CD4-positive, CD25-positive, alpha-beta regulatory T cell (primary cell): ENCODE measurements around the gene LRRC14B. TPM values are rescaled to one million over a fixed set of nuclear protein-coding genes. Genes with fewer than 3 reads are reported as not detected.
A peak's percentile ranks its signal among the peaks of the same experiment; 100 is the strongest.

Source experiments
- ATAC-seq, 2 donors: fragments of 150-1000 bp; cut with Tn5 transposase; one replicate each; pipeline ENCODE4 v1.10.0; 2021; ENCODE audit warnings: low read depth in 2 of 2, moderate number of reproducible peaks in 2 of 2, moderate library complexity in 1 of 2
- DNase-seq, 3 donors: peaks; one replicate each; pipeline versions ENCODE4 v3.0.0 to v3.0.0-alpha.2; 2012 to 2022; ENCODE audit warnings: mixed read lengths in 1 of 3
- H3K27ac ChIP-seq: one replicate; pipeline ENCODE4 v1.7.0; 2013; ENCODE audit warnings: mild to moderate bottlenecking, low read length; ENCODE audit not compliant: insufficient read depth, poor library complexity, severe bottlenecking
- H3K27me3 ChIP-seq: one replicate; pipeline ENCODE4 v1.7.0; 2013; ENCODE audit warnings: low read length; ENCODE audit not compliant: control insufficient read depth, insufficient read depth
- H3K36me3 ChIP-seq: one replicate; pipeline ENCODE4 v1.7.0; 2013; ENCODE audit warnings: mild to moderate bottlenecking, low read length, moderate library complexity; ENCODE audit not compliant: control insufficient read depth, insufficient read depth
- H3K4me1 ChIP-seq: 2 replicates; pipeline ENCODE4 v1.7.0; 2013; ENCODE audit warnings: mild to moderate bottlenecking, low read length; ENCODE audit not compliant: insufficient read depth, control insufficient read depth, poor library complexity, severe bottlenecking
- H3K4me3 ChIP-seq: one replicate; pipeline ENCODE4 v1.7.0; 2013; ENCODE audit warnings: low read depth, mild to moderate bottlenecking, low read length, moderate library complexity
- H3K9me3 ChIP-seq, 2 experiments: 1 replicate in 1 of 2; 2 replicates in 1 of 2; pipeline ENCODE4 v1.7.0; 2013; ENCODE audit warnings: low read length in 2 of 2, mild to moderate bottlenecking in 1 of 2, moderate library complexity in 1 of 2; ENCODE audit not compliant: control insufficient read depth in 2 of 2
- H3K27ac Mint-ChIP-seq, 3 donors: one replicate each; pipeline ENCODE4 v1.8.0; 2020 to 2022; ENCODE audit warnings: mild to moderate bottlenecking in 3 of 3, mixed read lengths in 3 of 3, moderate library complexity in 2 of 3
- H3K27me3 Mint-ChIP-seq: one replicate; pipeline ENCODE4 v1.8.0; 2022; ENCODE audit warnings: mild to moderate bottlenecking, mixed read lengths
- H3K36me3 Mint-ChIP-seq: one replicate; pipeline ENCODE4 v1.8.0; 2020; ENCODE audit warnings: mixed read lengths
- H3K4me1 Mint-ChIP-seq, 4 donors: one replicate each; pipeline ENCODE4 v1.8.0; 2020 to 2022; ENCODE audit warnings: mixed read lengths in 4 of 4, mild to moderate bottlenecking in 1 of 4
- H3K4me3 Mint-ChIP-seq, 4 donors: one replicate each; pipeline ENCODE4 v1.8.0; 2020 to 2022; ENCODE audit warnings: mild to moderate bottlenecking in 4 of 4, mixed read lengths in 4 of 4, moderate library complexity in 3 of 4
- H3K9me3 Mint-ChIP-seq, 7 donors: one replicate each; pipeline ENCODE4 v1.8.0; 2020 to 2022; ENCODE audit warnings: mixed read lengths in 7 of 7, mild to moderate bottlenecking in 3 of 7, moderate library complexity in 2 of 7
- polyA plus RNA-seq, 4 donors: library from polyadenylated mRNA; unstranded; fragments of 300-500 nt; fragmentation: Illumina TruSeq; gene quantifications; one replicate each; pipeline ENCODE4 v1.2.3, GENCODE V29; 2021
- total RNA-seq: library from RNA; stranded (reverse); gene quantifications from one replicate; pipeline ENCODE4 v1.2.3, GENCODE V29; 2022

LRRC14B gene
- total and polyA plus RNA-seq, 5 donors from 2014 or later = not detected

GRCh38 chr5:172421-172820, 18.9 kb upstream of the LRRC14B start:
- no peaks in the 10 kb centered on the region for H3K9me3 Mint-ChIP-seq
- H3K9me3 ChIP-seq = no peaks in the 10 kb centered on the region
- no peaks in the 10 kb centered on the region for H3K36me3 Mint-ChIP-seq
- no peak overlapping the region for H3K27ac ChIP-seq
- no peak overlapping the region for H3K27ac Mint-ChIP-seq
- H3K27me3 Mint-ChIP-seq = peaks cover 6% of the 10 kb centered on the region
- no peaks in the 10 kb centered on the region for H3K4me1 ChIP-seq
- ATAC-seq = no peak
- H3K4me3 Mint-ChIP-seq = no peak overlapping the region
- H3K4me3 ChIP-seq = no peak overlapping the region
- no peaks in the 10 kb centered on the region for H3K36me3 ChIP-seq
- H3K4me1 Mint-ChIP-seq = peaks cover 0 to 5% (median 0%) of the 10 kb centered on the region in 4 donors
- H3K27me3 ChIP-seq = no peaks in the 10 kb centered on the region
- DNase-seq = no peak

GRCh38 chr5:172841-173251, 18.4 kb upstream of the LRRC14B start:
- Histone ChIP-seq H3K27ac (no peak overlapping the region), H3K36me3 (no peaks in the 10 kb centered on the region), H3K27me3 (no peaks in the 10 kb centered on the region), H3K9me3 (no peaks in the 10 kb centered on the region), H3K4me1 (no peaks in the 10 kb centered on the region), H3K4me3 (no peak overlapping the region)
- no peak for ATAC-seq
- DNase-seq = no peak
- Mint-ChIP-seq H3K36me3 (no peaks in the 10 kb centered on the region), H3K9me3 (no peaks in the 10 kb centered on the region), H3K27me3 (peaks cover 10% of the 10 kb centered on the region), H3K4me3 (no peak overlapping the region), H3K27ac (no peak overlapping the region), H3K4me1 (peaks cover 0 to 5% (median 0%) of the 10 kb centered on the region in 4 donors)

GRCh38 chr5:173392-174290, 17.7 kb upstream of the LRRC14B start:
- ATAC-seq = no peak
- no peak overlapping the region for H3K4me3 ChIP-seq
- peak overlapping the region in 1 of 4 donors; percentile 65 for H3K4me3 Mint-ChIP-seq

GRCh38 chr5:174291-174600, 17.0 kb upstream of the LRRC14B start:
- no peaks in the 10 kb centered on the region for H3K9me3 ChIP-seq
- H3K9me3 Mint-ChIP-seq = no peaks in the 10 kb centered on the region
- no peak overlapping the region for H3K4me3 ChIP-seq
- no peaks in the 10 kb centered on the region for H3K36me3 ChIP-seq
- peaks cover 0 to 5% (median 0%) of the 10 kb centered on the region in 4 donors for H3K4me1 Mint-ChIP-seq
- peaks cover 10% of the 10 kb centered on the region for H3K27me3 Mint-ChIP-seq
- no peaks in the 10 kb centered on the region for H3K27me3 ChIP-seq
- no peak overlapping the region for H3K27ac Mint-ChIP-seq
- no peaks in the 10 kb centered on the region for H3K4me1 ChIP-seq
- DNase-seq = no peak
- no peak overlapping the region for H3K27ac ChIP-seq
- ATAC-seq = no peak
- no peaks in the 10 kb centered on the region for H3K36me3 Mint-ChIP-seq
- H3K4me3 Mint-ChIP-seq = no peak overlapping the region

More at GRCh38 chr5:173392-174290, 17.7 kb upstream of the LRRC14B start:
- Histone ChIP-seq H3K27me3 (no peaks in the 10 kb centered on the region), H3K4me1 (no peaks in the 10 kb centered on the region), H3K27ac (no peak overlapping the region), H3K9me3 (no peaks in the 10 kb centered on the region), H3K36me3 (no peaks in the 10 kb centered on the region)
- H3K9me3 Mint-ChIP-seq = no peaks in the 10 kb centered on the region
- H3K27ac Mint-ChIP-seq = no peak overlapping the region
- H3K36me3 Mint-ChIP-seq = no peaks in the 10 kb centered on the region
- no peak for DNase-seq
- H3K27me3 Mint-ChIP-seq = peaks cover 10% of the 10 kb centered on the region
- H3K4me1 Mint-ChIP-seq = peaks cover 0 to 5% (median 0%) of the 10 kb centered on the region in 4 donors

DNA sequence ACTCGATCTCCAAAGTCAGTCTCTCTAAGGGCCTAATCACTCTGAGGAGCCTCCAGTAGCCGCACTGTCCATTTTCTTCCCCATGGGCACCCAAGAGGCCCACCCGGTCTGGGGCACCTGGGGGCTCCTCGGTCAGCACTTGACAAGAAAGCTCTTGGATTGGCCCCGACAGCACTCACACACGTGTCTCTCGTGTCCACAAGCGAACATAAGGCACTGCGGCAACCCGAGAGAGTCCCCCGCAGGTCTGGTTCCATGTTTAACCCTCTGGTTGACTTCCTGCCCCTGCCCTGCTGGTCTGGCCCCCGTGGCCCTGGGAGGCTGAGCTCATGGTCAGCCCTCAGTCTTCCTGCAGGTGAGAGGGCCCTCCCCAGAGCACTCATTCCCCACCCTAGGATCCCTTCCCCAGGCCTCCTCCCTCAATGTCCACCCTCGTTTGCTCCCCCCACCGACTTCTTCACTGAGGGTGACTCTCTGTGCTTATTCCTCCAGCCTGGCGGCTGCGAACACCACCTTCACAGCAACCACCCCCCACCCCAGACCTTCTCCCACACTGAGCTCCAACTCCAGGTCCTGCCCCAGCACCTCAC, 16.3 kb upstream of the LRRC14B start:
- Histone ChIP-seq H3K27me3 (no peaks in the 10 kb centered on the region), H3K27ac (no peak overlapping the region), H3K4me3 (no peak overlapping the region), H3K36me3 (no peaks in the 10 kb centered on the region), H3K9me3 (no peaks in the 10 kb centered on the region), H3K4me1 (no peaks in the 10 kb centered on the region)
- no peaks in the 10 kb centered on the region for H3K9me3 Mint-ChIP-seq
- ATAC-seq (no peak), DNase-seq (no peak)
- peaks cover 10% of the 10 kb centered on the region for H3K27me3 Mint-ChIP-seq
- H3K36me3 Mint-ChIP-seq = no peaks in the 10 kb centered on the region
- no peak overlapping the region for H3K4me3 Mint-ChIP-seq
- H3K27ac Mint-ChIP-seq = peak overlapping the region in 1 of 3 donors; percentile 53
- peaks cover 0 to 5% (median 0%) of the 10 kb centered on the region in 4 donors for H3K4me1 Mint-ChIP-seq

DNA sequence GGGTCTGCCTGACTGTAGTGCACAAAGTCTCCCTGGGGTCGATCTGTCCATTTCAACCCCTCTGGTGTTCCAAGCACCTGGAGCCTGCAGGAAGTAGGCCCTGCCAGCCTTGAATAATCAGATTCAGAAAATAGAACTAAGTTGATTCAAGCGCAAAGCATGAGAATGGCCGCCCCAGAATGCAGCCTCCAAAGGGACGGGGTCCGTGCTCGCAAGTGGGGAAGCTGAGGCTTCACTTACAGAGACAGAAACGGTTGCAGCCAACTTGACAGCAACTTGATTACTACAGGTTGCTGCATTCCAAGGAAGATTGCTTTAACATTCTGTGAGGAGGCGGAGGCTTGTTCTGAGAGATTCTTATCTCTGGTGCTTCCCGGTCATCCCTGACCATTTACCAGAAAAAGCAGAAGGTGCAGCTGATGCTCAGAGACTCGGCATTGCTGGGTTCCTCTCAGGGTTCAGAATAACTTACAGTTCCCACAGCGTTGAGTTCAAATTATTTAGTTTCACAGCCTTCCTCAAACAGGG, 14.9 kb upstream of the LRRC14B start:
- H3K9me3 Mint-ChIP-seq = no peaks in the 10 kb centered on the region
- ATAC-seq (no peak), DNase-seq (no peak)
- Histone ChIP-seq H3K4me3 (no peak overlapping the region), H3K4me1 (no peaks in the 10 kb centered on the region), H3K9me3 (no peaks in the 10 kb centered on the region), H3K27ac (no peak overlapping the region), H3K27me3 (no peaks in the 10 kb centered on the region), H3K36me3 (no peaks in the 10 kb centered on the region)
- no peak overlapping the region for H3K4me3 Mint-ChIP-seq
- H3K27me3 Mint-ChIP-seq = peaks cover 15% of the 10 kb centered on the region
- no peaks in the 10 kb centered on the region for H3K36me3 Mint-ChIP-seq
- no peak overlapping the region for H3K27ac Mint-ChIP-seq
- peaks cover 0 to 5% (median 0%) of the 10 kb centered on the region in 4 donors for H3K4me1 Mint-ChIP-seq

GRCh38 chr5:178110-178509, 13.2 kb upstream of the LRRC14B start:
- H3K27ac Mint-ChIP-seq = no peak overlapping the region
- no peaks in the 10 kb centered on the region for H3K36me3 Mint-ChIP-seq
- H3K4me3 Mint-ChIP-seq = no peak overlapping the region
- H3K4me3 ChIP-seq = no peak overlapping the region
- H3K9me3 ChIP-seq = no peaks in the 10 kb centered on the region
- H3K36me3 ChIP-seq = no peaks in the 10 kb centered on the region
- no peaks in the 10 kb centered on the region for H3K4me1 ChIP-seq
- DNase-seq = no peak
- H3K27me3 ChIP-seq = no peaks in the 10 kb centered on the region
- H3K27ac ChIP-seq = no peak overlapping the region
- H3K27me3 Mint-ChIP-seq = peaks cover 15% of the 10 kb centered on the region
- peaks cover 0 to 5% (median 0%) of the 10 kb centered on the region in 4 donors for H3K4me1 Mint-ChIP-seq
- ATAC-seq = no peak
- no peaks in the 10 kb centered on the region for H3K9me3 Mint-ChIP-seq
